GM19397 (cell line): Measurements from ENCODE around the gene CASK.
"Not testable (repeated sequence)": the region's sequence is repeated elsewhere in the genome, so short reads cannot be mapped to it uniquely, and the experiment has no call there.

Experiments used
- ATAC-seq: cut with Tn5 transposase; IDR thresholded peaks from one replicate; pipeline ENCODE4 v1.9.1; 2021; ENCODE audit warnings: mild to moderate bottlenecking, moderate library complexity; ENCODE audit not compliant: unreplicated experiment

CASK gene

GRCh38 chrX:41655631-41656030, 267.7 kb downstream of the CASK start:
- no peak for ATAC-seq

DNA sequence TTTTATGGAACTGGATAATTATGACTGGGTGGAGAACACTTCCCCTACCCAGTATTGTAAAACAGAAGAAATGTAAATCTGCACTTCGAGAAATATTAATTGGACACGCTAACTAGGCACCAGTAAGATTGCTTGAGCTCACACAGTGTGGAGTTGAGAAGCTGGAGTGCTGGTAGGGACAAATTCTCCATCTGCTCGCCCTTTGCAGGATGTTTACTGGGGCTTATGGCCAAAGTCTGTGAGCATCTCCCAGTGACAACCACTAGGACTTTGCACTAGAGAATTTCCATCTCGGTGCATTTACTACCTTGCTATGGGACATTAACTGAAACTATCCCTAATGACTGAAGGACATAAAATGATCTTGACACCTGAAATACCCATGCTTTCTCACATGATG, 268.3 kb downstream of the CASK start:
- ATAC-seq: no peak

GRCh38 chrX:41653125-41653524, 270.2 kb downstream of the CASK start:
- no peak for ATAC-seq

DNA sequence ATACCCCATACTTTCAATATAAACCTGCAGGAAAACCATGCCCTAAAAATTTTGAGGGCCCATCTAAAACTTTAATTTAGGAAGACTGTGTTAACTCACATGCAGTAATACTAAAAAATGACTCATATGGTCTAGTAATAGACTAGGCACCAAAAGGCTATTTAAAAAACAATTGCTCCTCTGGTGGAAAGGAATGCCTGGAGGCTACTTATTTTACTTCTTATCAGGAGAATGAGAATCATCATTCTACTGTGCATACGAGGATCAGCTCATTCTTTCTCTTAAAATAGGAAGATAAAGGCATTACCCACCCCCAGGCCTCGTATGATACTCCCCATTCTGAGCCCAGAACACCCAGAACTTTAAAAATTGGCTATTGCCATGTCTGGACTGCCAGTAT, 277.2 kb downstream of the CASK start:
- not testable (repeated sequence) for ATAC-seq

DNA sequence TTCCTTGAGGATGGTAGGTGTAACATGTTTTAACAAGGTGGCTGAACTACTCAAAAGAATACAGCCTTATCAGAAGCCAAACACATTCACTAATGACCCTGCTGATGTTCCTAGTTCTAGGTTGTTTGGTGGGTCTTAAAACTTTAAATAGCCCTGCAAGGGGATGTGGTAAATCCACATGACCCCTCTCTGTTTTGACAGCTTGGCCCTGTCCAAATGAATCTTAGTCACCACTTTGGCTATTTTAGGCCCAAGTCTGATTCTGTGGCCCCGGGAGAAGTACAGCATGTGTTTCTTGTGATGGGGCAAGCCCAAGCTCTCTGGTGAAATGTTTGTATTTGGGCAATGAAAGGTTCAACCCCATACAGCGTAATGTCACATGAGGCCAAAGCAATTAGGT, 289.1 kb downstream of the CASK start:
- ATAC-seq: no peak

DNA sequence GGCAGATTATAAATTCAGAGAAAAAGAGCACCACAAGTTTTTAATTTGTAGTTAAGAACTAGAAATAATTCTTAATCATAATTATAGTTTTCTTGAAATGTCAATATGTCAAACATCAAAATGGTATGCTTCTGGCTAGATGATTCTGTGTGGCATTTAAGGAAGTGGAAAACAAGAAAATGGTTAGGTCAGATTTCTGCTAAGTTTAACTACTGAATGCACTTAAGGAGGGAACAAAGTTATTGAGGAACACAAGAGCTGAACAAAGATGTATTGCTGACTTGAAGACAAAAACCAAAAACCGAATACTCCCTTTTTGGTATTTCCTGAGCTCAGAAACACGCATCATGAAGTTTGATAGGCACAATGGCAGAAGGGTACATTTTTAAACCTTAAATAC, 293.3 kb downstream of the CASK start:
- ATAC-seq: no peak

DNA sequence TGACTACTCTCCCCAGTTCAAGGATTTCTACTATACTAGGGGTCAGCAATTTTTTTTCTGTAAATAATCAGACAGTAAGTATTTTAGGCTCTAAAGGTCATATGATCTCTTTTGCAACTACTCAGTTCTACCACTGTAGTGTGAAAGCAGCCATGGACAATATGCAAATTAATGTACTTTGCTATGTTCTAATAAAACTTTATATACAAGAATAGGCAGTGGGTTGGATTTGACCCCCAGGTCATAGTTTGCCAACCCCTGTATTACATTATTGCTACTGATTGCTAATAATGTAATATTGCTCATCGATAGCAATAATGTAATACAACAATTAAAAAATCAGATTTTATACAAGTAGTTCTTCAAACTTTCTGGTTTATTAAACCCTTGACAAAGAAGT, 293.8 kb downstream of the CASK start:
- ATAC-seq: no peak

DNA sequence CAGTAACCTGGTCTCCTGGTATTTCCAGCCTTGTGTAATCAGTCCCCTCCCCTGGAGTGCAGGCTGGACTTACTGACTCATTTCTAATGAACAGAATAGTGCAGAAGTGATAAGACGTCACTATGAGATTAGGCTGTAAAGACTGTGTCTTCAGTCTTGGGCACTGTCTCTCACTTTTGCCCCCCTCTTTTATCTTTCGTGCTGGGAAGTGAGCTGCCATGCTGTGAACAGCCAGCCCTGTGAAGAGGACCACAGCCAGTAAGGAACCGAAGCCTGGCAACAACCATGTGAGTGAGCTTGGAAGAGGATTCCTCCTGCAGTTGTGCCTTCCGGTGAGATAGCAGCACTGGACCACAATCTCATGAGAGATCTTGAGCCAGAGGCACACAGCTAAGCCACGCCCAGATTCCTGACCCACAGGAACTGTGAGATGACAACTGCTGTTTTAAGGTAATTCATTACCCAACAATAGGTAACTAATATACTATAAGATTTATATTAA, 302.1 kb downstream of the CASK start:
- ATAC-seq: no peak

DNA sequence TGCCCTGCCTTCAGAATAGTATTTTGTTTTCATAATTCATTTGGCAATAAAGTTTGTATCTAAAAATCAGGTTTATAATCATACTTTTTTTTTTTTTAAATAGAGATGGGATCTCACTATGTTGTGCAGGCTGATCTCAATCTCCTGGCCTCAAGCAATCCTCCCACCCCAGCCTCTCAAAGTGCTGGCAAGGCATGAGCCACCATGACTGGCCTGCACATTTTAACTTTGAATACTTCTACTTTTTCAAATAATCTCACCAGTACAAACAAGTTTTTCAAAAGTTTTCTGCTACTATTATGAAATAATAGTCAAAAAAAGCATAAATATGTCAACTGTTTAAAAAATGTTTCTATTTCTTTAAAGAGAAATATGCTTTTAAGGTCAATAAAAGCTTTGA, 304.1 kb downstream of the CASK start:
- no peak for ATAC-seq

- no peak for ATAC-seq
These were observed 306.4 kb downstream of the CASK start for GRCh38 chrX:41616935-41617334.

DNA sequence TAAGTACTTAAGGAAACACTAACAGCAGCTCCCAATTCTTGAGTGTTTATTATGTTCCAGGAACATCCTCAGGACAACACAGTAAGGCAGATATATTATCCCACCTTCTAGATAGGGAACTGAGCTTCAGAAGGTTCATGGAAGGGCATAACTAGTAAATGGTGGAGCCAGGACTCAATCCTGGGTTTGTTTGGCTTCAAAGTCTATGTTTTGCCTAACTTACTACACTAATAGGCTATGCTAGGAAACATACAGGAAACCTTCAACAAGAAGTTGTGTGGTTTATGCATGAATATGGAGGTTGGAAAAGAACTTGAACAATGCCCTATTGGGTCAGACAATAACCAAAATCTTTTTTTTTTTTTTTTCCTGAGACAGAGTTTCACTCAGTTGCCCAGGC, 307.1 kb downstream of the CASK start:
- no peak for ATAC-seq

DNA sequence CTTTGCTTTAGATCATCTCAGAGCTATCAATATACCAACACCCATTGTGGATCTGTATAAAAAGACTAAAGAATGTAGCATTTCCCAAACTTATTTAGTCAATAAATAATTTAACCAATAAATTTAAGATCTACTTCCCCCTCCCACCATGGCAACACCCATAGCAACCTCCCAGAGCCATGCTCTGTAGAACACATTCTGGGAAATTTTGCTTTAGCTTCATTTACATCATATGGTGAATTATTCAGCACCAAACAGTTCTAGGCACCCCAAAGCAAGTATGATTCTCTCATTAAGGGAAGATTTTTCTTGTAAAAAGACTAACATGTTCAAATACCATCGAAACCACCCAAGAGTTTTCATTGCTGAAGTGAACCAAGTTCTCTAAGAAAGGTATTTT, 315.1 kb downstream of the CASK start:
- ATAC-seq: no peak

DNA sequence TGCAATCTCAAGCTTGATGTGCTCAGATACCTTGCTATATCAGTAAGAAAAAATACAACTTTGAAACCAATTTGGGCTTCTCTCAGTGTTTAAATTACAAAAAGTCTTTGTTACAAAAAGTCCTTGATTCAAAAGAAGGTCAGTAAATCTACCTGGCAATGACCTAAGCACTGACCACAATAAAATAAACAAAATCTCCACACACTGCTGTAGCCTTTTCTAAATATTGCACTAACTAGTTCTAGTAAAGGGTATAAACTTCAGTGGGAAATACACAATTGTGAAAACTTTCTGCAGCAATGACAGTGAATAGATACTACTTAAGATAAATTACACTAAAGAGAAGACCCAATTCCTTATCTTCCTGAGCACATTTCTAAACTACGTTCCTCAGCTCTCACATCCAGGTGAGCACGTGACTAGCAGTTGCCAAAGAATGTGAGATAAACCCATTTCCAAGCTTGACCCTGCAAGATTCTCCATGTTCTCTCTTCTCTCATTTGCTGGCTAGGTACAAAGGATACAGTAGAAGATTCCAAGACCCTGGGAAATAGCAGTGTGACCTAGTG, 316.0 kb downstream of the CASK start:
- ATAC-seq: no peak

DNA sequence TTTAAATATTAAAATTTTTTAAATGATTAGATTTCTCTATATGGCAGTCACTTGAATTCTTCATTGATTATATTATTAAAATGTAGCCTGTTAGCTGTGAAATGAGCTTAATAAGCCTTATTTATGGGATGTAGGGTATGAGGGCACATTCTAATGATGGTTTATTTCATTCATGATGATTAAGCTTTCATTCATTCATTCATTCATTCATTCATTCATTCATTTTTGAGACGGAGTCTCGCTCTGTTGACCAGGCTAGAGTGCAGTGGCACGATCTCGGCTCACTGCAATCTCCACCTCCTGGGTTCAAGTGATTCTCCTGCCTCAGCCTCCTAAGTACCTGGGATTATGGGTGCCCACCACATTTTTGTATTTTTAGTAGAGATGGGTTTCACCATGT, 317.3 kb downstream of the CASK start:
- not testable (repeated sequence) for ATAC-seq

GRCh38 chrX:41604766-41605543, 318.4 kb downstream of the CASK start:
- ATAC-seq: no peak

GRCh38 chrX:41604177-41604576, 319.2 kb downstream of the CASK start:
- no peak for ATAC-seq

DNA sequence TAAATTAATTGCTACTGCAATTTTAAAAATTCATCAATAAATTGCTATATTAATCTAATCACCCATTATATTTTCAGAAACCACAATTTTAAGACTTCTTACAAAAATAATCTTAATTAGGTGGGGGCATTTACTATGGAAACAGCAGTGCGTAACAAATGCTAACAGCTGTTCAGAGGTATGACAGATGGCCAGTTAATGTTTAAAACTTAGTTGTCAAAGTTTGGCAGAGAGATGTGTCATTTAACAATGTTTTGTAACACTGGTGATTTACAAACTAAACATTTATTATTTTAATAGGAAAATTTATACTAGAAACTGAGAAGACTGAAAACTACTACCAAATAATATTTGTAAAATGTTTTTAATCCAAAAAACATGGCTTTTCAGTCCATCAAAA, 319.8 kb downstream of the CASK start:
- no peak for ATAC-seq

DNA sequence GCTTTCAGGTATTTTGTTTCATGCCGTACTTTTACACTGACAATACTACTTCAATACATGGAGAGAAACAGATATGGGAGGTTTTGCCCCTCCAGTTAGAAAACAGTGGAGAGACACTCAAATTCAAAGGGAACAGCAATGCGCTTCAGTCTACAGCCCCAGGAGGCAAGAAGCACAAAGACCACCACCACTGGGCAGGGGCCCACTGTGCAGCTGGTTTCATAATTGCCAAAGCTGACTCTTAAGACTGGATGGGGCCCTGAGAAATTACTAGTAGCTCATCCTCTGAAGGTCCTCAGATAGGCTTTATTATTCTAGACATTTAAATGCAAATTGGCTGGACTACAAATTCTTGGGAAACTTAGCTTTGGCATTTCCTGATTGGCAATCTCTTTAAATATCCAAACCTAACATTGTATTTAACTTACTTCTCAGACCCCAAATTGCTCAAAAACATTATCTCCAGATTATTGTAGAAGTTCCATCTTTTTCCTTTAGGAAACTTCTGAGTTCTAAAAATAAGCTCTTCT, 320.5 kb downstream of the CASK start:
- ATAC-seq: no peak

DNA sequence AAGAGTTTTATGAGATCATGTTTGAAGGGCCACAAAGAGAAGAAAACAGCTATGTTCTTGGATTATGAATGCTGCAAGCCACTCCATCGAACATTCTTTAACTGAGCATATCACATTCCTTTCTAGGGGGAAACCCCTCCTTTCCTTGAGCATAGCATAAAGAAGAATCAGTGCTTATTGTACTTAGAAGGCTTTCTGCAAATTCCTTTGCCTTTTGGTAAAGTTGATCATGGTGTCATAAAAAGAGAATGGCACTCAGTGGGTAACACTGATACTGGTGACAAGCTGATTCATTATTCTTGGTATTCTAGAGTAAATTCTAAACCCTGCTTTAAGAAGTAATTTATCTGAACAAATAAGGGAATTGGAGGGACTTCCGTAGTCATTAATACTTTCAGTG, 323.1 kb downstream of the CASK start:
- no peak for ATAC-seq

DNA sequence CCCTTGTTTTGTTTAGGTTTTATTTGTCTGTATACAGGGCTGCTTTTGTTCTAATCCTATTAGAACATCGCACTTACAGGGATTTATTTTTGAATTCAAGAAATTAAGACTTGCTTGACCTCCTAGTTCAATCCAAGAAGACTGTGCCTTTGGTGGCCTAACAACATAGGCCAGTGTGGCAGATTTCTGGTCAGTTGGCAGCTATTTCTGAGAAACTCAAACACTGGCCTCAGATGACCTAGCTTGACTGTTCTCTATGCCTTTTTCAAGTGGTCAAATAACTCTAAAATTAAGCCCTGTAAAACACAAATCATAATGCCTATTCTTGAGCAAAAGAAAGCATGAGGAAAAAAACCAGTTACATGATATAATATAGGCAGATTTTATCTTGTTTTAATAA, 323.8 kb downstream of the CASK start:
- ATAC-seq: no peak

- peak; percentile 85 for ATAC-seq
These were observed 326.8 kb downstream of the CASK start for GRCh38 chrX:41596596-41596995.

- no peak for ATAC-seq
These were observed 328.7 kb downstream of the CASK start for GRCh38 chrX:41594634-41595033.
